ENCODE data around the gene LDLRAD1. TPM values are rescaled to one million over a fixed set of nuclear protein-coding genes. Genes with fewer than 3 reads are reported as not detected.
A peak's percentile ranks its signal among the peaks of the same experiment; 100 is the strongest.

LDLRAD1 gene
- total RNA-seq (1 to 10 TPM in 1 of 2 donors, under 1 TPM in 1; 0.81 to 1.2 TPM), polyA plus RNA-seq (ENCODE audit: insufficient read depth, low read depth, low replicate concordance) (1.1 TPM)
- long read RNA-seq, donor 1 = 0 reads
- long read RNA-seq, donor 2 = 0 reads

GRCh38 chr1:54017979-54018378 lies at the start of gene LDLRAD1:
Gene LDLRAD1 (minus strand): TSS chr1:54018186. CDS start chr1:54018112, 74 bp downstream.
- peak; percentile 72 for DNase-seq
- H3K9me3 ChIP-seq = no peaks in the 10 kb centered on the region
- no peaks in the 10 kb centered on the region for H3K27me3 ChIP-seq
- H3K27ac ChIP-seq = no peak within 1 kb of the TSS
- 40 to 46% methylated on average over 1 to 6 of the region's 6 CpGs for WGBS, 2 donors
- H3K4me3 ChIP-seq = no peak within 1 kb of the TSS
- no peaks in the 10 kb centered on the region for H3K36me3 ChIP-seq (ENCODE audit: low read depth, missing control alignments)
- intact Hi-C loops (cut with DNase I; ENCODE audit: low total_unique reads) = no loop called here
- TF ChIP-seq CTCF (IDR thresholded peaks at IDR 0.05) (no peak), POLR2A (IDR thresholded peaks at IDR 0.05) (no peak)
- no peaks in the 10 kb centered on the region for H3K4me1 ChIP-seq

- no peak for DNase-seq
- 84 to 92% methylated on average over 5 of the region's 5 CpGs for WGBS, 2 donors
- intact Hi-C loops (cut with DNase I; ENCODE audit: low total_unique reads) = no loop called here
- no peak overlapping the region for H3K27ac ChIP-seq
- no peaks in the 10 kb centered on the region for H3K36me3 ChIP-seq (ENCODE audit: low read depth, missing control alignments)
- H3K9me3 ChIP-seq = no peaks in the 10 kb centered on the region
- H3K4me1 ChIP-seq = no peaks in the 10 kb centered on the region
- no peak for TF ChIP-seq POLR2A (IDR thresholded peaks at IDR 0.05)
- TF ChIP-seq CTCF (IDR thresholded peaks at IDR 0.05) = no peak
- H3K27me3 ChIP-seq = no peaks in the 10 kb centered on the region
- H3K4me3 ChIP-seq = no peak overlapping the region
Measured at GRCh38 chr1:54064299-54064698, 46.3 kb upstream of the LDLRAD1 start.

- no peaks in the 10 kb centered on the region for H3K36me3 ChIP-seq (ENCODE audit: low read depth, missing control alignments)
- no peaks in the 10 kb centered on the region for H3K27me3 ChIP-seq
- H3K27ac ChIP-seq = peak overlapping the region in 1 of 2 donors; percentile 92
- peaks cover 35% of the 10 kb centered on the region for H3K4me1 ChIP-seq
- H3K9me3 ChIP-seq = no peaks in the 10 kb centered on the region
- TF ChIP-seq POLR2A (IDR thresholded peaks at IDR 0.05) = no peak
- no peak for TF ChIP-seq CTCF (IDR thresholded peaks at IDR 0.05)
- intact Hi-C loops (cut with DNase I; ENCODE audit: low total_unique reads) = no loop called here
- peak overlapping the region in 1 of 2 donors; percentile 83 for H3K4me3 ChIP-seq
- no peak for DNase-seq
- WGBS, 2 donors = 40 to 41% methylated on average over 5 of the region's 5 CpGs
Measured at GRCh38 chr1:54054438-54054749, 36.4 kb upstream of the LDLRAD1 start.

GRCh38 chr1:54053745-54054437 lies 35.9 kb upstream of the LDLRAD1 start:
- H3K9me3 ChIP-seq = no peaks in the 10 kb centered on the region
- DNase-seq = no peak
- intact Hi-C loops (cut with DNase I; ENCODE audit: low total_unique reads) = no loop called here
- peak overlapping the region; percentile 83 to 91 for H3K4me3 ChIP-seq
- H3K36me3 ChIP-seq (ENCODE audit: low read depth, missing control alignments) = no peaks in the 10 kb centered on the region
- H3K27me3 ChIP-seq = no peaks in the 10 kb centered on the region
- TF ChIP-seq CTCF (IDR thresholded peaks at IDR 0.05) = no peak
- TF ChIP-seq POLR2A (IDR thresholded peaks at IDR 0.05) = no peak
- peak overlapping the region; percentile 87 to 92 for H3K27ac ChIP-seq
- peaks cover 35% of the 10 kb centered on the region for H3K4me1 ChIP-seq
- 8 to 11% methylated on average over 19 to 21 of the region's 21 CpGs for WGBS, 2 donors

Measured in testis (tissue), 5 donors.